HEK293 (cell line): ENCODE data around the gene VPS9D1.
A peak's percentile ranks its signal among the peaks of the same experiment; 100 is the strongest.

Experiments
- CTCF ChIA-PET: fragments of 350-600 bp; formaldehyde crosslinking; extraction: SDS; loops from one replicate; lab custom pipeline; 2021; ENCODE audit warnings: antibody characterized with exemption; lab: Yijun Ruan, JAX
- POLR2A ChIA-PET: fragments of 300-600 bp; formaldehyde crosslinking; extraction: SDS; loops from one replicate; lab custom pipeline; 2020; ENCODE audit warnings: antibody characterized with exemption, inconsistent platforms; lab: Yijun Ruan, JAX
- H3K27ac ChIP-seq: fragments of 200-500 bp; sonication (Bioruptor generic); 2 replicates; pipeline ENCODE4 v1.5.1; 2014; ENCODE audit warnings: low read depth, low read length, control low read depth, inconsistent platforms; ENCODE audit errors: extremely low read depth
- H3K36me3 ChIP-seq, 2 experiments: fragments of 200-500 bp in 1 of 2; sonication (Bioruptor generic) in 1 of 2; 1 replicate in 1 of 2; 2 replicates in 1 of 2; pipeline ENCODE4 v1.5.1; 2014 to 2017; ENCODE audit warnings: inconsistent platforms in 2 of 2, low read length in 2 of 2; ENCODE audit not compliant: control insufficient read depth in 2 of 2, insufficient read depth in 1 of 2
- H3K4me1 ChIP-seq: fragments of 200-500 bp; sonication (Bioruptor generic); 2 replicates; pipeline ENCODE4 v1.5.1; 2014; ENCODE audit warnings: mild to moderate bottlenecking, low read length, inconsistent platforms; ENCODE audit not compliant: control insufficient read depth, insufficient read depth
- H3K4me3 ChIP-seq: 2 replicates; pipeline ENCODE4 v1.5.1; 2011; ENCODE audit warnings: low read depth, mild to moderate bottlenecking, control low read depth, low read length, moderate library complexity
- H3K9me3 ChIP-seq: fragments of 200-500 bp; sonication (Bioruptor generic); 2 replicates; pipeline ENCODE4 v1.5.1; 2014; ENCODE audit warnings: low read depth, low read length, inconsistent platforms; ENCODE audit not compliant: control insufficient read depth, insufficient read depth
- GLIS2 ChIP-seq: fragments of 450-650 bp; formaldehyde crosslinking; IDR thresholded peaks from 2 replicates; pipeline ENCODE4 v1.5.1; 2016; ENCODE audit warnings: missing biosample characterization, missing genetic modification characterization
- TSHZ1 ChIP-seq: fragments of 450-650 bp; formaldehyde crosslinking; IDR thresholded peaks from 2 replicates; pipeline ENCODE4 v1.5.1; 2016; ENCODE audit warnings: missing biosample characterization, missing genetic modification characterization, borderline replicate concordance
- ZEB2 ChIP-seq: fragments of 450-650 bp; formaldehyde crosslinking; IDR thresholded peaks from 2 replicates; pipeline ENCODE4 v1.5.1; 2016; ENCODE audit warnings: missing biosample characterization, missing genetic modification characterization
- ZFP3 ChIP-seq: fragments of 450-650 bp; formaldehyde crosslinking; IDR thresholded peaks from 2 replicates; pipeline ENCODE4 v1.5.1; 2016; ENCODE audit warnings: low read depth, missing biosample characterization, missing genetic modification characterization
- ZNF169 ChIP-seq: fragments of 450-650 bp; formaldehyde crosslinking; IDR thresholded peaks from 2 replicates; pipeline ENCODE4 v1.5.1; 2016; ENCODE audit warnings: missing biosample characterization, missing genetic modification characterization
- ZNF350 ChIP-seq: fragments of 450-650 bp; formaldehyde crosslinking; IDR thresholded peaks from 2 replicates; pipeline ENCODE4 v1.5.0; 2017; ENCODE audit warnings: missing biosample characterization, mild to moderate bottlenecking, missing genetic modification characterization
- ZNF394 ChIP-seq: fragments of 450-650 bp; formaldehyde crosslinking; IDR thresholded peaks from 2 replicates; pipeline ENCODE4 v1.5.1; 2016; ENCODE audit warnings: missing biosample characterization, missing genetic modification characterization, mild to moderate bottlenecking, moderate library complexity, borderline replicate concordance
- ZNF473 ChIP-seq: fragments of 450-650 bp; formaldehyde crosslinking; IDR thresholded peaks from 2 replicates; pipeline ENCODE4 v1.5.1; 2017; ENCODE audit warnings: missing biosample characterization, missing genetic modification characterization
- ZNF518A ChIP-seq: fragments of 450-650 bp; formaldehyde crosslinking; conservative IDR thresholded peaks from 2 replicates; pipeline ENCODE4 v1.5.1; 2016; ENCODE audit warnings: low read depth, missing biosample characterization, missing genetic modification characterization
- ZNF529 ChIP-seq: fragments of 450-650 bp; formaldehyde crosslinking; IDR thresholded peaks from 2 replicates; pipeline ENCODE4 v1.5.1; 2017; ENCODE audit warnings: missing genetic modification characterization, missing biosample characterization; ENCODE audit not compliant: insufficient replicate concordance
- ZNF610 ChIP-seq: fragments of 450-650 bp; formaldehyde crosslinking; IDR thresholded peaks from 2 replicates; pipeline ENCODE4 v1.5.1; 2016; ENCODE audit warnings: missing biosample characterization, missing genetic modification characterization, borderline replicate concordance
- ZNF626 ChIP-seq: fragments of 450-650 bp; sonication (Bioruptor Pico); formaldehyde crosslinking; IDR thresholded peaks from 2 replicates; pipeline ENCODE4 v1.5.1; 2018; ENCODE audit warnings: missing biosample characterization, missing genetic modification characterization, inconsistent platforms
- TF ChIP-seq, protein P1 (sequence below): fragments of 450-650 bp; formaldehyde crosslinking; IDR thresholded peaks from 2 replicates; pipeline ENCODE4 v1.5.1; 2016; ENCODE audit warnings: missing biosample characterization, missing genetic modification characterization
- TF ChIP-seq, protein P2 (sequence below): fragments of 450-650 bp; formaldehyde crosslinking; IDR thresholded peaks from 2 replicates; pipeline ENCODE4 v1.5.1; 2016; ENCODE audit warnings: missing biosample characterization, missing genetic modification characterization

Gene VPS9D1

GRCh38 chr16:89686520-89687091 is 34.1 kb downstream of the VPS9D1 start, which contains the start of gene CDK10 (continued):
- TF ChIP-seq TSHZ1 (tag by site-specific recombination) (no peak), ZFP3 (tag by site-specific recombination) (no peak)
- TF ChIP-seq, protein P1, sequence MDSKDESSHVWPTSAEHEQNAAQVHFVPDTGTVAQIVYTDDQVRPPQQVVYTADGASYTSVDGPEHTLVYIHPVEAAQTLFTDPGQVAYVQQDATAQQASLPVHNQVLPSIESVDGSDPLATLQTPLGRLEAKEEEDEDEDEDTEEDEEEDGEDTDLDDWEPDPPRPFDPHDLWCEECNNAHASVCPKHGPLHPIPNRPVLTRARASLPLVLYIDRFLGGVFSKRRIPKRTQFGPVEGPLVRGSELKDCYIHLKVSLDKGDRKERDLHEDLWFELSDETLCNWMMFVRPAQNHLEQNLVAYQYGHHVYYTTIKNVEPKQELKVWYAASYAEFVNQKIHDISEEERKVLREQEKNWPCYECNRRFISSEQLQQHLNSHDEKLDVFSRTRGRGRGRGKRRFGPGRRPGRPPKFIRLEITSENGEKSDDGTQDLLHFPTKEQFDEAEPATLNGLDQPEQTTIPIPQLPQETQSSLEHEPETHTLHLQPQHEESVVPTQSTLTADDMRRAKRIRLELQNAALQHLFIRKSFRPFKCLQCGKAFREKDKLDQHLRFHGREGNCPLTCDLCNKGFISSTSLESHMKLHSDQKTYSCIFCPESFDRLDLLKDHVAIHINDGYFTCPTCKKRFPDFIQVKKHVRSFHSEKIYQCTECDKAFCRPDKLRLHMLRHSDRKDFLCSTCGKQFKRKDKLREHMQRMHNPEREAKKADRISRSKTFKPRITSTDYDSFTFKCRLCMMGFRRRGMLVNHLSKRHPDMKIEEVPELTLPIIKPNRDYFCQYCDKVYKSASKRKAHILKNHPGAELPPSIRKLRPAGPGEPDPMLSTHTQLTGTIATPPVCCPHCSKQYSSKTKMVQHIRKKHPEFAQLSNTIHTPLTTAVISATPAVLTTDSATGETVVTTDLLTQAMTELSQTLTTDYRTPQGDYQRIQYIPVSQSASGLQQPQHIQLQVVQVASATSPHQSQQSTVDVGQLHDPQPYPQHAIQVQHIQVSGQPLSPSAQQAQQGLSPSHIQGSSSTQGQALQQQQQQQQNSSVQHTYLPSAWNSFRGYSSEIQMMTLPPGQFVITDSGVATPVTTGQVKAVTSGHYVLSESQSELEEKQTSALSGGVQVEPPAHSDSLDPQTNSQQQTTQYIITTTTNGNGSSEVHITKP, result no peak

- no peak overlapping the region for H3K27ac ChIP-seq
- POLR2A ChIA-PET, result interaction anchor here (0.9 to 1.4 kb wide), 7 partner anchors 10 to 83 kb away, joined by 3 to 10 read pairs (median 5); partner anchors contain the start of genes CHMP1A and SPATA33
- H3K4me3 ChIP-seq, result no peak overlapping the region
- no peaks in the 10 kb centered on the region for H3K9me3 ChIP-seq
- no peak for TF ChIP-seq ZNF626 (tag by site-specific recombination)
- no peak for TF ChIP-seq ZNF610 (tag by site-specific recombination)
- TF ChIP-seq ZEB2 (tag by site-specific recombination), result peak; percentile 90; the same call in 1 of the 2 replicates
- no peak for TF ChIP-seq ZNF350
- no peaks in the 10 kb centered on the region for H3K4me1 ChIP-seq
- CTCF ChIA-PET, result no interaction called here
- H3K36me3 ChIP-seq, result peaks cover 0 to 19% of the 10 kb centered on the region in 2 experiments; a peak in 2 of 3 replicates
Observed at GRCh38 chr16:89685916-89686315, 34.8 kb downstream of the VPS9D1 start.

- H3K4me3 ChIP-seq, result no peak overlapping the region
- POLR2A ChIA-PET, result interaction anchor here (0.6 to 1.2 kb wide), 2 partner anchors 8 to 87 kb away, joined by 3 read pairs; partner anchors contain the start of gene CDK10
- CTCF ChIA-PET, result no interaction called here
- no peaks in the 10 kb centered on the region for H3K4me1 ChIP-seq
- H3K9me3 ChIP-seq, result no peaks in the 10 kb centered on the region
- no peak overlapping the region for H3K27ac ChIP-seq
- no peaks in the 10 kb centered on the region; a peak in 1 of 3 replicates for H3K36me3 ChIP-seq
- TF ChIP-seq, protein P2, sequence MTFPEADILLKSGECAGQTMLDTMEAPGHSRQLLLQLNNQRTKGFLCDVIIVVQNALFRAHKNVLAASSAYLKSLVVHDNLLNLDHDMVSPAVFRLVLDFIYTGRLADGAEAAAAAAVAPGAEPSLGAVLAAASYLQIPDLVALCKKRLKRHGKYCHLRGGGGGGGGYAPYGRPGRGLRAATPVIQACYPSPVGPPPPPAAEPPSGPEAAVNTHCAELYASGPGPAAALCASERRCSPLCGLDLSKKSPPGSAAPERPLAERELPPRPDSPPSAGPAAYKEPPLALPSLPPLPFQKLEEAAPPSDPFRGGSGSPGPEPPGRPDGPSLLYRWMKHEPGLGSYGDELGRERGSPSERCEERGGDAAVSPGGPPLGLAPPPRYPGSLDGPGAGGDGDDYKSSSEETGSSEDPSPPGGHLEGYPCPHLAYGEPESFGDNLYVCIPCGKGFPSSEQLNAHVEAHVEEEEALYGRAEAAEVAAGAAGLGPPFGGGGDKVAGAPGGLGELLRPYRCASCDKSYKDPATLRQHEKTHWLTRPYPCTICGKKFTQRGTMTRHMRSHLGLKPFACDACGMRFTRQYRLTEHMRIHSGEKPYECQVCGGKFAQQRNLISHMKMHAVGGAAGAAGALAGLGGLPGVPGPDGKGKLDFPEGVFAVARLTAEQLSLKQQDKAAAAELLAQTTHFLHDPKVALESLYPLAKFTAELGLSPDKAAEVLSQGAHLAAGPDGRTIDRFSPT, result no peak
- no peak for TF ChIP-seq GLIS2 (tag by site-specific recombination)
- no peak for TF ChIP-seq ZNF394 (tag by site-specific recombination)
- TF ChIP-seq ZNF610 (tag by site-specific recombination), result 0 out of 2 replicates have a peak, but pooled peaks have one; percentile 63
- TF ChIP-seq ZNF473 (tag by site-specific recombination), result no peak
- TF ChIP-seq ZNF169 (tag by site-specific recombination), result no peak
- TF ChIP-seq ZNF626 (tag by site-specific recombination), result peak; percentile 69; the same call in 1 of the 2 replicates
- peak; percentile 36; the same call in 1 of the 2 replicates for TF ChIP-seq ZNF518A (tag by site-specific recombination)
- TF ChIP-seq ZNF529 (tag by site-specific recombination), result peak; percentile 23
Observed at GRCh38 chr16:89678258-89678657, 42.4 kb downstream of the VPS9D1 start.
